Activated T-cell treated with anti-CD3 and anti-CD28 coated beads, Interleukin-2, amount 50 U/mL, for 24 hours (primary cell): ENCODE measurements around the gene RAB40A.
A peak's percentile ranks its signal among the peaks of the same experiment; 100 is the strongest.
"Not testable (repeated sequence)": the region's sequence is repeated elsewhere in the genome, so short reads cannot be mapped to it uniquely, and the experiment has no call there.

ENCODE experiments used
- DNase-seq: peaks from one replicate; pipeline ENCODE4 v3.0.0-alpha.2; 2020
- H3K27ac Mint-ChIP-seq: 2 replicates; pipeline ENCODE4 v1.8.0; 2020; ENCODE audit warnings: mild to moderate bottlenecking, mixed read lengths
- H3K27me3 Mint-ChIP-seq: 2 replicates; pipeline ENCODE4 v1.8.0; 2020; ENCODE audit warnings: mixed read lengths
- H3K36me3 Mint-ChIP-seq: 2 replicates; pipeline ENCODE4 v1.8.0; 2020; ENCODE audit warnings: low read depth, mixed read lengths
- H3K4me1 Mint-ChIP-seq: 2 replicates; pipeline ENCODE4 v1.8.0; 2020; ENCODE audit warnings: low read depth, mixed read lengths
- H3K4me3 Mint-ChIP-seq: 2 replicates; pipeline ENCODE4 v1.8.0; 2020; ENCODE audit warnings: mild to moderate bottlenecking, moderate library complexity, mixed read lengths
- H3K9me3 Mint-ChIP-seq: 2 replicates; pipeline ENCODE4 v1.8.0; 2020; ENCODE audit warnings: mixed read lengths

RAB40A gene

DNA sequence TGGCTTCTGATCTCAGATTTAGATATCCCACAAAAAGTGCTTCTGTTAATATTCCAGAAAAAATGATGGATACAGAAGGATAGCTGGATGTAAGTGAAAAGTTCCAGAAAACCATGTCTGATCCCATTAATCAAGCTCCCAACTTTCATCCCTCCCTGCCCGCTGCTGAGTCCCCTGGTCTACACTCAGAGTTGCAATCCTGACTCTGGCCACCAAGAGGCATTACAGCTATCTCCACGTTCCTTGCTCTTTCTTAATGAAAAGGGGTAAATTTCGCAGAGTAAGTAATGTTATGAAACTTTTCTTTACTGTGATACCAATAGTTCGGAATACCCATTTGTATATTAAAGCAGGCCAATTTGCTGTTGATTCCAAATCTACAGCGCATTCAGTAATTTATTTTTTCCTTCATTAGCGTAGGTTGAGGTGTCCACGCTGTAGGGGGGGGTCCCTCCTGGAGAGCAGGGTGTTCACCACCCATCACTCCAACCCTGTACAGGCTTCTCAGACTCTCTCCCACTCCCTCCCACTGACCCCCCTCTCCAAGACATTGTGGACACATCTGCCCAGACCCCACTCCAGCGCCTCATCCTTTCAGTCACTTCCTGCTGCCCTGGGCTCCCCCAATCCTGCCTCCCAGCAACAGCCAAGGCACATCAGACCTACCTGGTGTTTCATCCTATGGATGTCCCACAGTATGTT is 55.1 kb downstream of the RAB40A start:
- peak overlapping the region; percentile 77 for H3K4me3 Mint-ChIP-seq
- H3K9me3 Mint-ChIP-seq = no peaks in the 10 kb centered on the region
- DNase-seq = peak; percentile 38
- peaks cover 24% of the 10 kb centered on the region for H3K4me1 Mint-ChIP-seq
- H3K27ac Mint-ChIP-seq = peak overlapping the region; percentile 78
- H3K36me3 Mint-ChIP-seq = no peaks in the 10 kb centered on the region
- peaks cover 50% of the 10 kb centered on the region for H3K27me3 Mint-ChIP-seq

GRCh38 chrX:103461156-103461555 is 58.1 kb downstream of the RAB40A start:
- H3K27me3 Mint-ChIP-seq = peaks cover 56% of the 10 kb centered on the region
- H3K4me1 Mint-ChIP-seq = peaks cover 24% of the 10 kb centered on the region
- H3K9me3 Mint-ChIP-seq = no peaks in the 10 kb centered on the region

DNA sequence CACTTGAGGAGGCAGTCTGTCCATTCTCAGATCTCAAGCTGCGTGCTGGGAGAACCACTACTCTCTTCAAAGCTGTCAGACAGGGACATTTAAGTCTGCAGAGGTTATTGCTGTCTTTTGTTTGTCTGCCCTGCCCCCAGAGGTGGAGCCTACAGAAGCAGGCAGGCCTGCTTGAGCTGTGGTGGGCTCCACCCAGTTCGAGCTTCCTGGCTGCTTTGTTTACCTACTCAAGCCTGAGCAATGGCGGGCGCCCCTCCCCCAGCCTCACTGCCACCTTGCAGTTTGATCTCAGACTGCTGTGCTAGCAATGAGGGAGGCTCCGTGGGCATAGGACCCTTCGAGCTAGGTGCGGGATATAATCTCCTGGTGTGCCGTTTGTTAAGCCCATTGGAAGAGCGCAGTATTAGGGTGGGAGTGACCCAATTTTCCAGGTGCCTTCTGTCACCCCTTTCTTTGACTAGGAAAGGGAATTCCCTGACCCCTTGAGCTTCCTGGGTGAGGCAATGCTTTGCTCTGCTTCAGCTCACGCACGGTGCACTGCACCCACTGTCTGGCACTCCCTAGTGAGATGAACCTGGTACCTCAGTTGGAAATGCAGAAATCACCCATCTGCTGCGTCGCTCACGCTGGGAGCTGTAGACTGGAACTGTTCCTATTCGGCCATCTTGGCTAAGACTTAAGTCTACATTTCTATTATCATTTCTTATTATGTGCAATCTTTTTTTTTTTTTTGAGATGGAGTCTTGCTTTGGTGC is 59.1 kb downstream of the RAB40A start:
- not testable (repeated sequence) for H3K27ac Mint-ChIP-seq, H3K9me3 Mint-ChIP-seq, H3K4me3 Mint-ChIP-seq, DNase-seq, H3K36me3 Mint-ChIP-seq
- Mint-ChIP-seq H3K4me1 (peaks cover 24% of the 10 kb centered on the region), H3K27me3 (peaks cover 56% of the 10 kb centered on the region)

More at GRCh38 chrX:103461156-103461555, 58.1 kb downstream of the RAB40A start:
- Mint-ChIP-seq H3K36me3 (no peaks in the 10 kb centered on the region), H3K27ac (no peak overlapping the region), H3K4me3 (no peak overlapping the region)
- DNase-seq = no peak

- Mint-ChIP-seq H3K27me3 (peaks cover 27% of the 10 kb centered on the region), H3K4me1 (no peaks in the 10 kb centered on the region), H3K9me3 (no peaks in the 10 kb centered on the region), H3K36me3 (no peaks in the 10 kb centered on the region), H3K4me3 (no peak overlapping the region), H3K27ac (no peak overlapping the region)
- no peak for DNase-seq
Measured at GRCh38 chrX:103453655-103454054, 65.6 kb downstream of the RAB40A start.
